IMR-90 (cell line): ENCODE data around the gene RIPPLY1. TPM values are rescaled to one million over a fixed set of nuclear protein-coding genes. Genes with fewer than 3 reads are reported as not detected.

Experiments
- ATAC-seq: fragments of 200-7000 bp; cut with Tn5 transposase; 2 replicates; pipeline ENCODE4 v1.9.1; 2020; ENCODE audit warnings: low read depth, mild to moderate bottlenecking, moderate library complexity
- BruUV-seq: library from RNA; stranded (reverse); fragments of 400-500 nt; replicated peaks from 2 replicates; lab custom pipeline; 2021; lab: Mats Ljungman, UMichigan
- CTCF ChIA-PET: fragments of 300-600 bp; formaldehyde crosslinking; extraction: SDS; loops from one replicate; lab custom pipeline; 2021; ENCODE audit warnings: antibody characterized with exemption; lab: Yijun Ruan, JAX
- POLR2A ChIA-PET: fragments of 300-600 bp; sonication (Branson Sonifier 250); formaldehyde crosslinking; loops from one replicate; lab custom pipeline; 2022; ENCODE audit warnings: antibody characterized with exemption; ENCODE audit not compliant: unreplicated experiment; lab: Charles Lee
- DNase-seq: peaks from one replicate; pipeline ENCODE4 v3.0.0; 2013
- H2AFZ ChIP-seq: replicated peaks from 2 replicates; pipeline ENCODE3; 2013; ENCODE audit warnings: low read length, mild to moderate bottlenecking; ENCODE audit not compliant: poor library complexity
- H2AK5ac ChIP-seq: 2 replicates; pipeline ENCODE4 v1.6.1; 2013; ENCODE audit warnings: low read depth, low read length, inconsistent platforms
- H2AK9ac ChIP-seq: replicated peaks from 2 replicates; pipeline ENCODE3; 2013; ENCODE audit warnings: mild to moderate bottlenecking, low read depth, low read length, moderate library complexity; ENCODE audit not compliant: poor library complexity
- H2BK120ac ChIP-seq: 2 replicates; pipeline ENCODE4 v1.6.1; 2013; ENCODE audit warnings: low read depth, low read length, inconsistent platforms
- H2BK15ac ChIP-seq: 3 replicates; pipeline ENCODE4 v1.6.1; 2013; ENCODE audit warnings: low read depth, low read length, inconsistent platforms
- H2BK20ac ChIP-seq: 2 replicates; pipeline ENCODE4 v1.6.1; 2013; ENCODE audit warnings: low read depth, mild to moderate bottlenecking, inconsistent platforms, low read length, moderate library complexity
- H2BK5ac ChIP-seq: 2 replicates; pipeline ENCODE4 v1.6.1; 2013; ENCODE audit warnings: mild to moderate bottlenecking, low read depth, low read length, inconsistent platforms; ENCODE audit not compliant: poor library complexity, severe bottlenecking
- H3K14ac ChIP-seq: replicated peaks from 2 replicates; pipeline ENCODE4 v1.6.1; 2013; ENCODE audit warnings: low read depth, low read length, inconsistent platforms
- H3K18ac ChIP-seq: 2 replicates; pipeline ENCODE4 v1.6.1; 2013; ENCODE audit warnings: low read depth, low read length, control low read depth
- H3K23ac ChIP-seq: 2 replicates; pipeline ENCODE4 v1.6.1; 2013; ENCODE audit warnings: low read depth, low read length, inconsistent platforms
- H3K27ac ChIP-seq: 2 replicates; pipeline ENCODE4 v1.5.1; 2013; ENCODE audit warnings: mild to moderate bottlenecking, control low read depth, low read length; ENCODE audit not compliant: insufficient read depth
- H3K27me3 ChIP-seq: 2 replicates; pipeline ENCODE4 v1.6.1; 2013; ENCODE audit warnings: low read length; ENCODE audit not compliant: control insufficient read depth, insufficient read depth
- H3K36me3 ChIP-seq: 2 replicates; pipeline ENCODE4 v1.6.1; 2013; ENCODE audit warnings: low read length, mixed read lengths; ENCODE audit not compliant: control insufficient read depth, insufficient read depth
- H3K4ac ChIP-seq: 2 replicates; pipeline ENCODE4 v1.6.1; 2013; ENCODE audit warnings: low read depth, low read length, inconsistent platforms
- H3K4me1 ChIP-seq: 2 replicates; pipeline ENCODE4 v1.6.1; 2013; ENCODE audit warnings: low read length, mixed read lengths; ENCODE audit not compliant: control insufficient read depth, insufficient read depth
- H3K4me2 ChIP-seq: 2 replicates; pipeline ENCODE4 v1.6.1; 2013; ENCODE audit warnings: low read depth, mild to moderate bottlenecking, control low read depth, low read length, moderate library complexity
- H3K4me3 ChIP-seq: 2 replicates; pipeline ENCODE4 v1.5.1; 2013; ENCODE audit warnings: low read depth, mild to moderate bottlenecking, control low read depth, low read length, moderate library complexity; ENCODE audit not compliant: insufficient read depth
- H3K56ac ChIP-seq: 2 replicates; pipeline ENCODE4 v1.6.1; 2013; ENCODE audit warnings: low read length, inconsistent platforms; ENCODE audit not compliant: insufficient read depth; ENCODE audit errors: extremely low read depth
- H3K79me1 ChIP-seq, 2 experiments: 2 replicates each; pipeline ENCODE4 v1.6.1; 2013; ENCODE audit warnings: low read length in 2 of 2, inconsistent platforms in 1 of 2, low read depth in 1 of 2
- H3K9ac ChIP-seq: 2 replicates; pipeline ENCODE4 v1.6.1; 2013; ENCODE audit warnings: low read depth, low read length, control low read depth
- H3K9me1 ChIP-seq: 2 replicates; pipeline ENCODE4 v1.6.1; 2013; ENCODE audit warnings: low read length, inconsistent platforms; ENCODE audit not compliant: insufficient read depth
- H3K9me3 ChIP-seq: 2 replicates; pipeline ENCODE4 v1.6.1; 2013; ENCODE audit warnings: low read length; ENCODE audit not compliant: control insufficient read depth, insufficient read depth
- H4K20me1 ChIP-seq: 2 replicates; pipeline ENCODE4 v1.6.1; 2013; ENCODE audit warnings: low read length, inconsistent platforms; ENCODE audit not compliant: insufficient read depth
- H4K5ac ChIP-seq: 2 replicates; pipeline ENCODE4 v1.6.1; 2013; ENCODE audit warnings: mild to moderate bottlenecking, low read depth, low read length, control low read depth
- H4K8ac ChIP-seq, 2 experiments: 2 replicates each; pipeline ENCODE4 v1.6.1; 2013; ENCODE audit warnings: low read depth in 2 of 2, low read length in 2 of 2, control low read depth in 1 of 2, inconsistent platforms in 1 of 2
- H4K91ac ChIP-seq: 2 replicates; pipeline ENCODE4 v1.6.1; 2013; ENCODE audit warnings: low read depth, low read length, inconsistent platforms; ENCODE audit not compliant: insufficient read depth
- CHD1 ChIP-seq: IDR thresholded peaks from 2 replicates; pipeline ENCODE4 v1.6.1; 2012; ENCODE audit warnings: low read depth, low read length, improper control_type of control experiment
- FOS ChIP-seq: fragments of 150-350 bp; IDR thresholded peaks from 2 replicates; pipeline ENCODE4 v1.6.1; 2016; ENCODE audit warnings: low read depth, low read length
- NFE2L2 ChIP-seq: fragments of 150-350 bp; IDR thresholded peaks from 2 replicates; pipeline ENCODE4 v1.6.1; 2016; ENCODE audit warnings: low read depth, mild to moderate bottlenecking, low read length
- RFX5 ChIP-seq: IDR thresholded peaks from 2 replicates; pipeline ENCODE4 v1.8.0; 2012; ENCODE audit warnings: low read depth, mild to moderate bottlenecking, low read length, moderate library complexity
- SMC3 ChIP-seq: fragments of 150-350 bp; IDR thresholded peaks from 2 replicates; pipeline ENCODE4 v1.6.1; 2016; ENCODE audit warnings: low read depth, mild to moderate bottlenecking, antibody characterized with exemption, low read length, moderate library complexity
- USF2 ChIP-seq: fragments of 150-350 bp; IDR thresholded peaks from 2 replicates; pipeline ENCODE4 v1.6.1; 2017; ENCODE audit warnings: mild to moderate bottlenecking, antibody characterized with exemption, low read length, low read depth
- WGBS, 2 experiments: methylation state at CpG; one replicate each; pipeline versions ENCODE4 v1.1.5 to v1.1.7; 2013; ENCODE audit warnings: missing lambda C conversion rate in 2 of 2; ENCODE audit not compliant: insufficient read length in 1 of 2; ENCODE audit errors: extremely low coverage in 2 of 2; 5-methylcytosine and 5-hydroxymethylcytosine counted together
- dilution Hi-C: fragments of 300-500 bp; cut with HindIII; formaldehyde crosslinking; loops from one replicate; pipeline ENCODE4 v1.14.3; 2018; ENCODE audit warnings: low sequenced_read_pairs; ENCODE audit not compliant: unreplicated experiment
- in situ Hi-C: fragments of 300-500 bp; cut with MboI; formaldehyde crosslinking; loops from 3 replicates; pipeline ENCODE4 v1.14.3; 2019; ENCODE audit warnings: low sequenced_read_pairs, inconsistent platforms, mixed read lengths
- intact Hi-C: fragments of 100-400 bp; cut with micrococcal nuclease; formaldehyde crosslinking; loops from 2 replicates; pipeline ENCODE4 v1.10.0; 2022
- polyA plus RNA-seq, 3 experiments: library from polyadenylated mRNA; depleted of rRNA; stranded (reverse); fragments of >200 nt; gene quantifications; 2 replicates each; pipeline ENCODE4 v1.2.3, GENCODE V29; 2012; ENCODE audit warnings: low replicate concordance in 1 of 3
- total RNA-seq: library from RNA; depleted of rRNA; stranded (reverse); fragments of >200 nt; gene quantifications from 2 replicates; pipeline ENCODE4 v1.2.3, GENCODE V29; 2012

RIPPLY1 gene
- total and polyA plus RNA-seq, 2 of the 4 experiments (the other 2 are of a cell fraction) = not detected

GRCh38 chrX:106905064-106905708, 2.0 kb upstream of the RIPPLY1 start:
- Histone ChIP-seq H3K4me2 (no peak overlapping the region), H3K9me1 (no peaks in the 10 kb centered on the region), H3K56ac (no peak overlapping the region), H3K18ac (no peak overlapping the region), H3K79me1 (no peaks in the 10 kb centered on the region), H3K23ac (no peak overlapping the region), H4K5ac (no peak overlapping the region), H2BK5ac (no peak overlapping the region), H2AFZ (no peak overlapping the region), H2BK120ac (no peak overlapping the region), H2AK9ac (no peak overlapping the region), H4K91ac (no peak overlapping the region), H2BK15ac (no peak overlapping the region), H3K4me1 (no peaks in the 10 kb centered on the region), H3K14ac (no peak overlapping the region), H3K27me3 (peaks cover 16% of the 10 kb centered on the region), H3K36me3 (no peaks in the 10 kb centered on the region), H3K4me3 (no peak overlapping the region), H4K20me1 (no peaks in the 10 kb centered on the region), H4K8ac (no peak overlapping the region), H3K9ac (no peak overlapping the region), H3K27ac (no peak overlapping the region), H3K9me3 (no peaks in the 10 kb centered on the region), H2BK20ac (no peak overlapping the region), H3K4ac (no peak overlapping the region), H2AK5ac (no peak overlapping the region)
- in situ Hi-C loops = no loop called here
- ATAC-seq = no peak
- intact Hi-C loops = no loop called here
- TF ChIP-seq SMC3 = no peak
- TF ChIP-seq NFE2L2 = no peak
- no peak for TF ChIP-seq FOS
- TF ChIP-seq USF2 = no peak
- no peak for TF ChIP-seq RFX5
- TF ChIP-seq CHD1 = no peak
- no peak for DNase-seq
- no TSS peak for BruUV-seq
- dilution Hi-C loops = no loop called here
- ChIA-PET CTCF (interaction anchor here (1.0 kb wide), 1 partner anchor 11 kb away, joined by 3 read pairs; no protein-coding TSS in a partner anchor), POLR2A (no interaction called here)
- no CpG with 5 or more reads among the region's 5 CpGs for WGBS, 2 experiments
